Astrocyte (in vitro differentiated cells and primary cell): ENCODE results near the gene CACNA2D4. TPM values are rescaled to one million over a fixed set of nuclear protein-coding genes. Genes with fewer than 3 reads are reported as not detected.

Experiments
- DNase-seq: peaks from one replicate; pipeline ENCODE4 v3.0.0-alpha.2; 2010; ENCODE audit warnings: low read depth
- FAIRE-seq: peaks from 2 replicates; lab custom pipeline; 2011; peaks lifted over from hg19 to GRCh38; lab: Jason Lieb, UNC
- H2AFZ ChIP-seq: 2 replicates; pipeline ENCODE4 v1.6.0; 2012; ENCODE audit warnings: low read depth, low read length, inconsistent platforms
- H3K27ac ChIP-seq: 2 replicates; pipeline ENCODE4 v1.5.1; 2011; ENCODE audit warnings: low read depth, low read length, inconsistent platforms
- H3K27me3 ChIP-seq: 2 replicates; pipeline ENCODE4 v1.6.0; 2011; ENCODE audit warnings: low read length, inconsistent platforms; ENCODE audit not compliant: insufficient read depth
- H3K36me3 ChIP-seq: 2 replicates; pipeline ENCODE4 v1.5.1; 2011; ENCODE audit warnings: low read length, inconsistent platforms; ENCODE audit not compliant: insufficient read depth
- H3K4me1 ChIP-seq: 2 replicates; pipeline ENCODE4 v1.5.1; 2011; ENCODE audit warnings: low read length, inconsistent platforms; ENCODE audit not compliant: insufficient read depth
- H3K4me2 ChIP-seq: 2 replicates; pipeline ENCODE4 v1.6.0; 2012; ENCODE audit warnings: low read length, inconsistent platforms
- H3K4me3 ChIP-seq: 2 replicates; pipeline ENCODE4 v1.5.1; 2011; ENCODE audit warnings: low read depth, mild to moderate bottlenecking, low read length, inconsistent platforms; ENCODE audit not compliant: insufficient read depth
- H3K79me2 ChIP-seq: 2 replicates; pipeline ENCODE4 v1.6.0; 2012; ENCODE audit warnings: mild to moderate bottlenecking, low read length, inconsistent platforms; ENCODE audit not compliant: insufficient read depth
- H3K9ac ChIP-seq: 2 replicates; pipeline ENCODE4 v1.6.0; 2012; ENCODE audit warnings: mild to moderate bottlenecking, low read length, inconsistent platforms
- H3K9me3 ChIP-seq: 2 replicates; pipeline ENCODE4 v1.5.1; 2012; ENCODE audit warnings: low read depth, mild to moderate bottlenecking, low read length, inconsistent platforms; ENCODE audit not compliant: insufficient read depth
- H4K20me1 ChIP-seq: 2 replicates; pipeline ENCODE4 v1.6.0; 2012; ENCODE audit warnings: low read length, inconsistent platforms; ENCODE audit not compliant: insufficient read depth
- H3K27ac Mint-ChIP-seq: one replicate; pipeline ENCODE4 v1.8.0; 2021; ENCODE audit warnings: mild to moderate bottlenecking, mixed read lengths; ENCODE audit not compliant: unreplicated experiment
- H3K27me3 Mint-ChIP-seq: one replicate; pipeline ENCODE4 v1.8.0; 2021; ENCODE audit warnings: low read depth, mixed read lengths; ENCODE audit not compliant: unreplicated experiment
- H3K36me3 Mint-ChIP-seq: one replicate; pipeline ENCODE4 v1.8.0; 2021; ENCODE audit warnings: low read depth, mixed read lengths; ENCODE audit not compliant: unreplicated experiment
- H3K4me1 Mint-ChIP-seq: one replicate; pipeline ENCODE4 v1.8.0; 2021; ENCODE audit warnings: low read depth, mixed read lengths; ENCODE audit not compliant: unreplicated experiment
- H3K4me3 Mint-ChIP-seq: one replicate; pipeline ENCODE4 v1.8.0; 2021; ENCODE audit warnings: mild to moderate bottlenecking, moderate library complexity, mixed read lengths; ENCODE audit not compliant: unreplicated experiment
- H3K9me3 Mint-ChIP-seq: one replicate; pipeline ENCODE4 v1.8.0; 2021; ENCODE audit warnings: mild to moderate bottlenecking, mixed read lengths; ENCODE audit not compliant: unreplicated experiment
- CTCF ChIP-seq: IDR thresholded peaks from 2 replicates; pipeline ENCODE4 v1.5.1; 2011; ENCODE audit warnings: low read depth, mild to moderate bottlenecking, inconsistent platforms, low read length, moderate library complexity; ENCODE audit not compliant: insufficient read depth
- EZH2 ChIP-seq: IDR thresholded peaks from 2 replicates; pipeline ENCODE4 v1.6.1; 2012; ENCODE audit warnings: mild to moderate bottlenecking, low read length, inconsistent platforms; ENCODE audit not compliant: insufficient read depth
- total RNA-seq: library from RNA; stranded (reverse); gene quantifications from 2 replicates; pipeline ENCODE4 v1.2.1, GENCODE V29; 2021

The CACNA2D4 gene
- total RNA-seq, 1 donor from 2014 or later = 0.09 TPM

GRCh38 chr12:1808798-1809480 is 109.5 kb downstream of the CACNA2D4 start:
- Histone ChIP-seq H4K20me1 (no peaks in the 10 kb centered on the region), H3K36me3 (no peaks in the 10 kb centered on the region), H3K4me3 (no peak overlapping the region), H2AFZ (no peak overlapping the region), H3K79me2 (no peaks in the 10 kb centered on the region), H3K9me3 (no peaks in the 10 kb centered on the region), H3K27me3 (peaks cover 1% of the 10 kb centered on the region), H3K9ac (no peak overlapping the region), H3K4me1 (peaks cover 24% of the 10 kb centered on the region), H3K27ac (no peak overlapping the region), H3K4me2 (no peak overlapping the region)
- H3K4me1 Mint-ChIP-seq = peaks cover 18% of the 10 kb centered on the region
- H3K9me3 Mint-ChIP-seq = no peaks in the 10 kb centered on the region
- H3K27ac Mint-ChIP-seq = peak overlapping the region; percentile 41
- no peak for TF ChIP-seq CTCF
- TF ChIP-seq EZH2 = no peak
- FAIRE-seq = no peak
- no peaks in the 10 kb centered on the region for H3K36me3 Mint-ChIP-seq
- no peak overlapping the region for H3K4me3 Mint-ChIP-seq
- no peaks in the 10 kb centered on the region for H3K27me3 Mint-ChIP-seq
- DNase-seq = no peak

GRCh38 chr12:1808036-1808797 is 110.2 kb downstream of the CACNA2D4 start:
- no peak for TF ChIP-seq EZH2
- no peak for TF ChIP-seq CTCF
- Histone ChIP-seq H3K27me3 (no peaks in the 10 kb centered on the region), H3K9me3 (no peaks in the 10 kb centered on the region), H3K4me3 (no peak overlapping the region), H3K36me3 (no peaks in the 10 kb centered on the region), H3K79me2 (no peaks in the 10 kb centered on the region), H3K4me2 (no peak overlapping the region), H3K4me1 (peaks cover 24% of the 10 kb centered on the region), H2AFZ (no peak overlapping the region), H3K27ac (no peak overlapping the region), H3K9ac (no peak overlapping the region), H4K20me1 (no peaks in the 10 kb centered on the region)
- H3K27ac Mint-ChIP-seq = no peak overlapping the region
- H3K9me3 Mint-ChIP-seq = no peaks in the 10 kb centered on the region
- DNase-seq (no peak), FAIRE-seq (no peak)
- no peaks in the 10 kb centered on the region for H3K27me3 Mint-ChIP-seq
- no peaks in the 10 kb centered on the region for H3K36me3 Mint-ChIP-seq
- H3K4me3 Mint-ChIP-seq = no peak overlapping the region
- peaks cover 18% of the 10 kb centered on the region for H3K4me1 Mint-ChIP-seq
